Loucy (cell line): ENCODE results near the gene RASGRP1.

Experiments
- CTCF ChIP-seq: fragments of 200-600 bp; sonication (generic); conservative IDR thresholded peaks from 2 replicates; pipeline ENCODE4 v1.5.1; 2014; ENCODE audit warnings: mild to moderate bottlenecking, antibody characterized with exemption, low read length
- EZH2phosphoT487 ChIP-seq: fragments of 200-600 bp; IDR thresholded peaks from 2 replicates; pipeline ENCODE4 v1.6.1; 2018; ENCODE audit warnings: antibody characterized with exemption, mild to moderate bottlenecking, moderate library complexity, borderline replicate concordance

GRCh38 chr15:38549222-38549621, 15.4 kb downstream of the RASGRP1 start:
- TF ChIP-seq CTCF (no peak), EZH2phosphoT487 (no peak)
